ENCODE data around the gene MRAP2.
"Not testable (repeated sequence)": the region's sequence is repeated elsewhere in the genome, so short reads cannot be mapped to it uniquely, and the experiment has no call there.

Gene MRAP2

GRCh38 chr6:84072442-84072997, 38.9 kb downstream of the MRAP2 start:
- in situ Hi-C loops (cut with HindIII; ENCODE audit: low sequenced_read_pairs), result no loop called here

GRCh38 chr6:84074988-84075781, 41.6 kb downstream of the MRAP2 start:
- in situ Hi-C loops (cut with HindIII; ENCODE audit: low sequenced_read_pairs), result no loop called here

- in situ Hi-C loops (cut with HindIII; ENCODE audit: low sequenced_read_pairs), result no loop called here
Observed at GRCh38 chr6:84077645-84078044, 44.1 kb downstream of the MRAP2 start.

GRCh38 chr6:84078335-84078734, 44.8 kb downstream of the MRAP2 start:
- in situ Hi-C loops (cut with HindIII; ENCODE audit: low sequenced_read_pairs), result no loop called here

- in situ Hi-C loops (cut with HindIII; ENCODE audit: low sequenced_read_pairs), result no loop called here
Observed at GRCh38 chr6:84081222-84081621, 47.6 kb downstream of the MRAP2 start.

GRCh38 chr6:84082689-84083265, 49.2 kb downstream of the MRAP2 start:
- in situ Hi-C loops (cut with HindIII; ENCODE audit: low sequenced_read_pairs), result no loop called here

GRCh38 chr6:84084705-84085104, 51.1 kb downstream of the MRAP2 start:
- in situ Hi-C loops (cut with HindIII; ENCODE audit: low sequenced_read_pairs), result not testable (repeated sequence)

GRCh38 chr6:84086056-84086455, 52.5 kb downstream of the MRAP2 start:
- in situ Hi-C loops (cut with HindIII; ENCODE audit: low sequenced_read_pairs), result no loop called here

GRCh38 chr6:84086545-84087429, 53.2 kb downstream of the MRAP2 start:
- in situ Hi-C loops (cut with HindIII; ENCODE audit: low sequenced_read_pairs), result no loop called here

GRCh38 chr6:84089081-84089480, 55.5 kb downstream of the MRAP2 start:
- in situ Hi-C loops (cut with HindIII; ENCODE audit: low sequenced_read_pairs), result no loop called here

- in situ Hi-C loops (cut with HindIII; ENCODE audit: low sequenced_read_pairs), result no loop called here
Observed at GRCh38 chr6:84089552-84089951, 56.0 kb downstream of the MRAP2 start.

- in situ Hi-C loops (cut with HindIII; ENCODE audit: low sequenced_read_pairs), result no loop called here
Observed at GRCh38 chr6:84093441-84094435, 60.2 kb downstream of the MRAP2 start.

GRCh38 chr6:84095156-84095555, 61.6 kb downstream of the MRAP2 start:
- in situ Hi-C loops (cut with HindIII; ENCODE audit: low sequenced_read_pairs), result no loop called here

- in situ Hi-C loops (cut with HindIII; ENCODE audit: low sequenced_read_pairs), result no loop called here
Observed at GRCh38 chr6:84103029-84103428, 69.5 kb downstream of the MRAP2 start.

- in situ Hi-C loops (cut with HindIII; ENCODE audit: low sequenced_read_pairs), result not testable (repeated sequence)
Observed at GRCh38 chr6:84105215-84105924, 71.8 kb downstream of the MRAP2 start.

- in situ Hi-C loops (cut with HindIII; ENCODE audit: low sequenced_read_pairs), result no loop called here
Observed at GRCh38 chr6:84107495-84107894, 73.9 kb downstream of the MRAP2 start.

GRCh38 chr6:84111351-84111750, 77.8 kb downstream of the MRAP2 start:
- in situ Hi-C loops (cut with HindIII; ENCODE audit: low sequenced_read_pairs), result not testable (repeated sequence)

- in situ Hi-C loops (cut with HindIII; ENCODE audit: low sequenced_read_pairs), result not testable (repeated sequence)
Observed at GRCh38 chr6:84114933-84115594, 81.5 kb downstream of the MRAP2 start.

GRCh38 chr6:84118191-84118590, 84.6 kb downstream of the MRAP2 start:
- in situ Hi-C loops (cut with HindIII; ENCODE audit: low sequenced_read_pairs), result no loop called here
